Upper lobe of left lung (tissue), 6 donors: ENCODE data around the gene GLRX2. TPM values are rescaled to one million over a fixed set of nuclear protein-coding genes. Genes with fewer than 3 reads are reported as not detected.
A peak's percentile ranks its signal among the peaks of the same experiment; 100 is the strongest.

Experiments used
- ATAC-seq, 2 donors: fragments of 200-7000 bp; cut with Tn5 transposase; one replicate each; pipeline ENCODE4 v1.9.1; 2022; ENCODE audit warnings: mild to moderate bottlenecking in 2 of 2, moderate library complexity in 2 of 2; ENCODE audit not compliant: low FRiP score in 2 of 2
- DNase-seq, 2 donors: peaks; one replicate each; pipeline ENCODE4 v3.0.0-alpha.2; 2019 to 2020
- H3K27ac ChIP-seq, 4 donors: fragments of 200-600 bp; sonication (generic); one replicate each; pipeline ENCODE4 v1.5.1; 2016 to 2019
- H3K27me3 ChIP-seq, 4 donors: fragments of 200-600 bp; sonication (generic); one replicate each; pipeline ENCODE4 v1.5.1; 2017 to 2019
- H3K36me3 ChIP-seq, 4 donors: fragments of 200-600 bp; sonication (generic); one replicate each; pipeline ENCODE4 v1.5.1; 2016 to 2019
- H3K4me1 ChIP-seq, 4 donors: fragments of 200-600 bp; sonication (generic); one replicate each; pipeline ENCODE4 v1.5.1; 2018 to 2019
- H3K4me3 ChIP-seq, 4 donors: fragments of 200-600 bp; sonication (generic); one replicate each; pipeline ENCODE4 v1.5.1; 2017 to 2019; ENCODE audit warnings: mild to moderate bottlenecking in 2 of 4, moderate library complexity in 1 of 4
- H3K9me3 ChIP-seq, 4 donors: fragments of 200-600 bp; sonication (generic); one replicate each; pipeline ENCODE4 v1.5.1; 2018 to 2019
- CTCF ChIP-seq, 6 experiments: fragments of 450-650 bp in 4 of 6; fragments of 200-600 bp in 2 of 6; sonication (generic) in 2 of 6; IDR thresholded peaks; one replicate each; pipeline ENCODE4 v1.5.1; 2016 to 2019; ENCODE audit warnings: antibody characterized with exemption in 6 of 6
- EP300 ChIP-seq, 4 donors: sonication (generic); formaldehyde crosslinking; IDR thresholded peaks; one replicate each; pipeline ENCODE4 v1.5.1; 2017; ENCODE audit warnings: antibody characterized with exemption in 4 of 4, control low read depth in 2 of 4
- POLR2A ChIP-seq, 4 donors: fragments of 450-650 bp; IDR thresholded peaks; one replicate each; pipeline ENCODE4 v1.5.1; 2016 to 2017; ENCODE audit warnings: antibody characterized with exemption in 4 of 4, mild to moderate bottlenecking in 2 of 4
- POLR2AphosphoS5 ChIP-seq, 2 donors: sonication (generic); formaldehyde crosslinking; IDR thresholded peaks; one replicate each; pipeline ENCODE4 v1.5.1; 2017; ENCODE audit warnings: antibody characterized with exemption in 2 of 2
- WGBS, 2 donors: methylation state at CpG; one replicate each; pipeline ENCODE4 v1.1.5; 2017 to 2018; 5-methylcytosine and 5-hydroxymethylcytosine counted together
- total RNA-seq, 6 donors: library from RNA; depleted of rRNA in 4 of 6; stranded (reverse); fragments of >200 nt in 4 of 6; gene quantifications; one replicate each; pipeline versions ENCODE4 v1.1.0 to v1.2.1, GENCODE V29; 2016 to 2021
- donor health status: DM: no; HTN: no; CAD: no; lungs with moderate emphysema.
- donor health status: DM: no; HTN: yes; CAD: no; lungs with severe emphysema.

GLRX2 gene
- total RNA-seq, 6 donors from 2014 or later: 1.4 to 18.6 (median 6.6) TPM

GRCh38 chr1:193108471-193108870 is 3.3 kb upstream of the GLRX2 start:
- H3K27ac ChIP-seq: no peak overlapping the region
- peaks cover 5 to 23% (median 17%) of the 10 kb centered on the region in 4 donors for H3K4me1 ChIP-seq
- H3K36me3 ChIP-seq: no peaks in the 10 kb centered on the region
- no peaks in the 10 kb centered on the region for H3K9me3 ChIP-seq
- 83 to 88% methylated on average over 3 of the region's 3 CpGs for WGBS, 2 donors
- H3K27me3 ChIP-seq: no peaks in the 10 kb centered on the region
- DNase-seq (no peak), ATAC-seq (no peak)
- no peak overlapping the region for H3K4me3 ChIP-seq
- TF ChIP-seq CTCF (IDR thresholded peaks at IDR 0.05) (no peak), EP300 (IDR thresholded peaks at IDR 0.05) (no peak), POLR2A (IDR thresholded peaks at IDR 0.05) (no peak), POLR2AphosphoS5 (IDR thresholded peaks at IDR 0.05) (no peak)

- Histone ChIP-seq H3K9me3 (no peaks in the 10 kb centered on the region), H3K27me3 (no peaks in the 10 kb centered on the region), H3K4me3 (peak overlapping the region in 3 of 4 donors; percentile 63 to 88 (median 71)), H3K36me3 (no peaks in the 10 kb centered on the region), H3K4me1 (peaks cover 7 to 18% (median 16%) of the 10 kb centered on the region in 4 donors), H3K27ac (peak overlapping the region; percentile 89 to 93 (median 91))
- ATAC-seq: no peak
- 33 to 38% methylated on average over 4 of the region's 4 CpGs for WGBS, 2 donors
- no peak for TF ChIP-seq CTCF (IDR thresholded peaks at IDR 0.05)
- no peak for TF ChIP-seq EP300 (IDR thresholded peaks at IDR 0.05)
- TF ChIP-seq POLR2AphosphoS5 (IDR thresholded peaks at IDR 0.05): no peak
- no peak for TF ChIP-seq POLR2A (IDR thresholded peaks at IDR 0.05)
- DNase-seq: no peak
Measured at GRCh38 chr1:193105821-193106177, 585 bp upstream of the GLRX2 start.

- Histone ChIP-seq H3K4me3 (peak overlapping the region; percentile 63 to 88 (median 75)), H3K27ac (peak overlapping the region; percentile 89 to 93 (median 91)), H3K9me3 (no peaks in the 10 kb centered on the region), H3K4me1 (peaks cover 7 to 18% (median 16%) of the 10 kb centered on the region in 4 donors), H3K36me3 (peaks cover 7 to 12% (median 10%) of the 10 kb centered on the region in 4 donors), H3K27me3 (no peaks in the 10 kb centered on the region)
- ATAC-seq (peak; percentile 77 to 82), DNase-seq (peak; percentile 61 to 90)
- 0% methylated on average over 18 to 24 of the region's 24 CpGs for WGBS, 2 donors
- no peak for TF ChIP-seq EP300 (IDR thresholded peaks at IDR 0.05)
- TF ChIP-seq POLR2AphosphoS5 (IDR thresholded peaks at IDR 0.05): peak in 1 of 2 donors; percentile 14
- no peak for TF ChIP-seq POLR2A (IDR thresholded peaks at IDR 0.05)
- TF ChIP-seq CTCF (IDR thresholded peaks at IDR 0.05): no peak
Measured at GRCh38 chr1:193104502-193104906, 710 bp downstream of the GLRX2 start.

- H3K9me3 ChIP-seq: no peaks in the 10 kb centered on the region
- TF ChIP-seq EP300 (IDR thresholded peaks at IDR 0.05) (no peak), CTCF (IDR thresholded peaks at IDR 0.05) (no peak), POLR2A (IDR thresholded peaks at IDR 0.05) (no peak), POLR2AphosphoS5 (IDR thresholded peaks at IDR 0.05) (no peak)
- H3K27ac ChIP-seq: peak overlapping the region; percentile 89 to 93 (median 91)
- DNase-seq (no peak), ATAC-seq (no peak)
- peaks cover 7 to 18% (median 15%) of the 10 kb centered on the region in 4 donors for H3K36me3 ChIP-seq
- peak overlapping the region; percentile 63 to 88 (median 75) for H3K4me3 ChIP-seq
- H3K4me1 ChIP-seq: peaks cover 7 to 18% (median 16%) of the 10 kb centered on the region in 4 donors
- 30 to 33% methylated on average over 9 of the region's 9 CpGs for WGBS, 2 donors
- H3K27me3 ChIP-seq: no peaks in the 10 kb centered on the region
Measured at GRCh38 chr1:193103759-193104501, 1.3 kb downstream of the GLRX2 start.
